Stimulated activated CD4-positive, alpha-beta T cell treated with anti-CD3 and anti-CD28 coated beads, Interleukin-1b, Interleukin-23, amount 100 ng/mL, for 48 hours (primary cell): Measurements from ENCODE around the gene AZI2.

Experiments used
- DNase-seq: peaks from one replicate; pipeline ENCODE4 v3.0.0-alpha.2; 2020

AZI2 gene, protein sequence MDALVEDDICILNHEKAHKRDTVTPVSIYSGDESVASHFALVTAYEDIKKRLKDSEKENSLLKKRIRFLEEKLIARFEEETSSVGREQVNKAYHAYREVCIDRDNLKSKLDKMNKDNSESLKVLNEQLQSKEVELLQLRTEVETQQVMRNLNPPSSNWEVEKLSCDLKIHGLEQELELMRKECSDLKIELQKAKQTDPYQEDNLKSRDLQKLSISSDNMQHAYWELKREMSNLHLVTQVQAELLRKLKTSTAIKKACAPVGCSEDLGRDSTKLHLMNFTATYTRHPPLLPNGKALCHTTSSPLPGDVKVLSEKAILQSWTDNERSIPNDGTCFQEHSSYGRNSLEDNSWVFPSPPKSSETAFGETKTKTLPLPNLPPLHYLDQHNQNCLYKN

DNA sequence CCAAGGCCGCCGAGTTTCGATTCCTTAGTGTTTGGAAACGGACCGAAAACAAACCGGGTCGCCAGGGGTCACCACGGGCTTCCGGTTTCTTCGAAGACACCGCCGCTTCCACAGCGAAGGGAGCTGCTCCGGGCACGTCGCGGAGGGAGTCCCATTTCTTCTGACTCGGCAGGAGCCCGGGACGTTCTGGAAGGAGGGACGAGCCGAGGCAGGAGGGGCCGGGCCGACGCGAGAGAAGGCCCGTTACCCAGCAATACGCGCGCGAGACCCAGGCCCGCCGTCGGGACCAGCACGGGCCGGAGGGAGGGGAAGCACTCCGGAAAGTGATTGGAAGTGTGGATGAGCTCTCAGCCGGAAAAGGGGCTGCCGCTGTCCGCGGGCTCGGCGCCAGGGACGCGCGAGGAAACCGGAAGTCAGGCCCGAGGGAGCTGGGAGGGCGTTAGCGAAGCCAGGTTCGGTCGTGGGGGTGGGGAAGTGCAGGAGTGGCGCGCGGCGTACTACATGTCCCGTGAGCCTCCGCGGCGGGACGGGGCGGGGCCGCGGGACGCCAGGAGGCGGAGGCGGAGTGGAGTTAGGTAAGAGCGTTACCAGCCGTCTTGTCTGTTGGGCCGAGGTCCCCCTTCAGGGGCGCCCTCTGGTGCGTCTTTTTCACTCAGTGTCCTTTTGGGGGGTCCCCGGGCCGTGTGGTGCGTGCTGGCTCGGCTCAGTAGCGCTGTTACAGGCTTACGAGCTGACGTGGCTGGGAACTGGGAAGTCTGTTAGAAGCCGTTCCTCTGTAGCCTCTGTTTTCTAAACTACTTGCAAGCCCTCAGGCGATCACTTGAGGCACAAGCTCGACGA is at the start of gene AZI2, which contains the start of gene ZCWPW2:
Gene AZI2 (minus strand): TSS at position 196 of the 840 bp plus-strand sequence. CDS start 8,207 bp downstream, outside the sequence.
Gene ZCWPW2 (plus strand): TSS at position 93 of the 840 bp plus-strand sequence. CDS start 64,348 bp downstream, outside the sequence.
- DNase-seq = peak; percentile 93

DNA sequence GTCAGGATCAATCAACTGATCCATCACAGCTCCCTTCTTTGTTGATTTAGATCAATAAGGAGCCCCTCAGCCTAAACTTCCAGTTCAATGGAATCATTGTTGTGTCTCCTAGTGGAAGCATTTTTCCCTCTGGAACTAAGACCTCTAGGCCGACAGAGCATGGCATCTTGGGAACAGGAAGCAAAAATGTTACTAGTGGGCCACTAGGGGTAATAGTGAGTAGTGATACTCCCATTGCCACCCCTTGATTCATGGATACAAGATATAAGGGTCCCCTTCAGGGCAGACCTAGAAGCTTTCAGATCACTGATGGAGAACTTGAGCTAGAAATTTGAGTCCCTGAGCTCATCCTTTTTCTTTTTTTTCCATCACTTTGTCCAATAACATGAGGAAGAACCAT is 40.4 kb upstream of the AZI2 start:
- no peak for DNase-seq

DNA sequence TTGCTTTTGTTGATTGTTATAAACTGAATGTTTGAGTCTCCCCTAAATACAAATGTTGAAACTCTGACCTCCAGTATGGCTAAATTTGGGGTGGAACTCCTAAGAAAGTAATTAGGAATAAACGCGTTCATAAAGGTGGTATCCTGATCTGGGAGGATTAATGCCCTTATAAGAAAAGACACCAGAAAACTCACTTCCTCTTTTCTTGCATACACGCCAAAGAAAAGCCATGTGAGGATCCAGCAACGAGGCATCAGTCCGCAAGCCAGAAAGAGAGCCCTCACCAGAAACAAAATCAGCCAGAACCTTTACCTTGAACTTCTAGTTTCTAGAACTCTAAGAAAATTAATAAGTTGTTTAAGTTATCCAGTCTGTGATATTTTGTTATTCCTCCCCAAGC is 37.4 kb upstream of the AZI2 start:
- no peak for DNase-seq

DNA sequence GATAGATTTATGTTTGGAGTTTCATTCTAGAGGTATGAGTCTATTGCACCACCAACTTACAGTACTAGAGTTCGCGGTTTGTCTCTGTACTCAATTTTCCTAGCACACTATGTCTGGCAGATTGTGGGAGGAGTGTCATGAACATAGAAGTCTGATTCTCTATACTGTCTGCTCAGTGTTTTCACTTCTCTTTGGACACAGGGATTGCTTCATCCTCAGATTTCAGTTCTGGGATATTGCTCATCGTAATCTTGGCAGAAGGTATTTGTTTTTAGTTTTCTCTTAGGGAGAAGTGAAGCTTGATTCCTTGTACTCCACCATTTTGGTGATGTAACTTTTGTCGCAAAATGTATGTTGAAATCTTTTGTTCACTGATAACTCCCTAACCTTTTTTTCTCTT is 27.8 kb upstream of the AZI2 start:
- DNase-seq = no peak

DNA sequence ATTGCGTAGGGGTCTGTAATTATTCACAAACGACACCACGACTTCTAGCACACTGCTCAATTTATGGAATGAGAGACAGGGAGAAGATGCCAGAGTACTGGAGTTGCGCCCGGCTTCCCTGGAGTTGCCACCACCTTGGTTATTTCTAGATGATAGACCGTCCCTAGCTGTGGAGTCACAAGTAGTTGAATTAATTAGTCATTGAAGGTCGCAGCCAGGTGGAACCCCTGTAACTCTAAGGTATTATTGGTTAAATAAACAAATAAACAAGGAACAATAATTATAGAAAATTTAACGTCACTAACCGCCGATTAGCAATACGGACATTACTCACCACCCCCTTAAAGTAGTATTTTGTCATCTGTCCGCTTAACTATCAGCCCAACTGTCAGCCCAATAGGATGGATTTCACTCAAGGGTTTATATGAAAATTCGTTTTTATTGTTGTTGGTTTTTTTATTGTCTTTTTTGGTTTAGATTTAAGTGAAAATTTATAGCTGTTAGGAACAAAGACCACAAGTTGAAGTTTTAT is 911 bp upstream of the AZI2 start:
- no peak for DNase-seq

DNA sequence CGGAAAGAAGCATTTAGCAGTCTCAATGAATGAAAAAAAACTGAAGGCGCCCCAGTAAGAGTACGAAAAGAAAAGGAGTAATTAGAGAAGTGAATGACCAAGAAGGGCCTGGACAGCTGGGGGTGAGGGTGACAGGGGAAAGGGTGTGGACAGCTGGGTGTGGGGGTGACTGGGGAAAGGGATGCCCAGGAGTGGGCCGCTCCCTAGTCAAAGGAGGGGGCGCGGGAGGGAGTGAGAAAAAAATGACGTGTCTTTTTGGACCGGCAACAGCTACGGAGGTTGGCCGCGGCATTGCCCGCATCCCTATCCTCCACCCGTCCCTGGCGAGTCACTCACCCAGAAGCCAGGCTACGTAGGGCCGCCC is 377 bp downstream of the AZI2 start:
- no peak for DNase-seq

DNA sequence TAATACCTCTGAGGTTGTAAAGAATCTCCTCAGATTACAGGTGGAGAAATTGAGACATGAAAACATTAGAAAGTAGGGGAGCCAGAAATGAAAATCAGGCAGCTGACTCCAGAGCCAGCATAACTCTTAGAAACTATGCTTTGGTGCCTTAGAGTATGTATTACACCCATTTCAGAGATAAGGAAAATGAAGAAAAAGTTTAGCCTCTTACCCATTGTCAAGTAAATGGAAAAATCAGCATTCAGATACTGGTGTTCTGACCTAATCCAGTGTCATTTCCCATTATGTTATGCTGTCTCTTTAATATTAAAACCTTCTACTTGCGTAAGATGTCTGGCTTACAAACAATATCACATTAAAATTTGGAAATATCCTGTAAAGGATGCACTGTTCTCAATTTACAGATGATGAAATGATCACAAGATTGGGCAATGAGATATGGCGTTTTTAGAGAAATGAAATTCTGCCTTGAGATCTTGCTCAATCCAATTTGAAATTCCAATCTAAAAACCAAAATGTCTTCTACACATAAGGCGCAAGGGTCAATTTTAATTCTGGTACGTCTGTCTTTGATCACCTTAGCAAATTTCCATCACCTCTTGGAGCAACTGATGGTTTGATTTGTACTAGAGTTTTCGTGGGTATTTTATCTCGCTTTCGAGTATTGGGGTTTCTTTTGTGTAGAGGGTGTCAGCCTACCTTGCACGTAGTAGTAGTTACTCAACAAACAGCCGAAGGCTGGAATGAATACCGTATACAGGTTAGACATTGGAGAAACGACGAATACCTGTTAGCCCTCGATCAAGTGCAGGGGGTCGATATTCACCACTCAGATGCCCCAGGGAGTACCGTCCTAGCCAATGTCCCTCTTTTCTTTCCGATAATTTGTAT is 1.0 kb downstream of the AZI2 start:
- no peak for DNase-seq

DNA sequence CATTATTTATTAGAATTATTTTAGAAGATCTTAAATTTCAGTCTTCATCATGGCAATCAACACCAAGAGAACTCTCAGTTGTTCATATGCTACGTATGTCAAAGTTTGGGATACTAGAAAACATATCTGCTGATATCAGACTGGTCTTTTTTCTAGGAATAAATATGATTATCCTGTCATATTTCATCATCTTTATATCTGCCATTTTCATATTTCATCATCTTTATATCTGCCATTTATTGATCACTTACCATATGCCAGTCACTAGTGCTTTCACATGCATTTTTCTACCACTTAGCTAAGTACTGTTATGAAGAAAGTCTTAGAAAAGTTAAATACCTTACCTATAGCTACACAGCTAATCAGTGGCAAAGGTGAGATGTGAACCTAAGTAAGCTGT is 2.9 kb downstream of the AZI2 start:
- DNase-seq = no peak

DNA sequence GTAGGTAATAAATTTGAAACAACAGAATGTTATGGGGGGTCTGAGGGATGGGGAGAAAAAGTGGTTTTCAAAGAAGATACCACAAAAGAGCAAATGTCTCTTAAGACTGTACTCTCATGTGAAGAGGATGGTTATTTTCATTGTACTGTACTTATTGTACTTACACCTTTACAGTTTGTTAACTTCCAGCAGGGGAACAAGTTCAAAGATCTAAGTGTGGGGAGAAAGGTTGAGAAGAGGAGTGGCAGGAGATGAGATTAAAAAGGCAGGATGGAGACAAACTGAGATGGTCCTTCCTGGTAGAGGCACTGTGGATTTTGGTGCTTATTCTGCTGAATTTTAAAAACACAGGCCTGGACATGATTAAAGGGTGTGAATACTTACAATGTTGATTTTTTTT is 5.5 kb downstream of the AZI2 start:
- no peak for DNase-seq

DNA sequence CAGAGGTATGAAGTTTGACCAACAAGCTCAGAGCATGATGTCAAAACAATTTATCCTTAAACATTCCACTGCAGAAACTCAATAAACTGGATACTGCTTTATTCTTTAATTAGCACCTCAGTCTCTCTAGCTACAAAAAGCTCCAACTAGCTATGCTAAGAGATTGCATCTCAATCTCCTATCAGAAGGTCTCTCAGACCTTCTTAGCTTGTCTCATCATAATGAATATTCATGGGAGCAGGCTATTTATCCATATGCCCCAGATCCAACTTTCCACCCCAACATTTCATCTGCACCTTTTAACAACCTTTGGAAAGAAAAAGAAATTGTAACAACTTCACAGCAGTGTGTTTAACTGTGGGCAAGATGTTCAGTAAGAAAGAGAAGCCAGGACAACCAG is 11.4 kb downstream of the AZI2 start:
- no peak for DNase-seq

DNA sequence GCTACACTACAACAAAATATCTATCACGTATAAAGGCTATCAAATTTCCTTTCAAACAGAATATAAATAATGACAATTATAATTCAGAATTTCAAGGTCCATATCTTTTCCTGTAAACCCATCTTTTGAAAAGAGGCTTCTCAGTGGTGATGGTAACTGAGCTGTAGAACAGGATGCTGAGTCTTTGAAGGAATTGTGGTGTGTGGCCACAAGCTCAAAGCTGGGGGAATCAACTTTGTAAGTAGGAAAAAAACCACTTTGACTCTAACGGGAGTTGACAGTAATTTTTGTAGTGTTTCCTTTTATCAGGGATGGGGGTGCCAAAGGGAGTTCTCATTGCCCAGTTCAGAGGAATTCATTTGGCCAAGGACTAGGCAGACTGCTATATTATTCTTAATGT is 13.4 kb downstream of the AZI2 start:
- DNase-seq = no peak

DNA sequence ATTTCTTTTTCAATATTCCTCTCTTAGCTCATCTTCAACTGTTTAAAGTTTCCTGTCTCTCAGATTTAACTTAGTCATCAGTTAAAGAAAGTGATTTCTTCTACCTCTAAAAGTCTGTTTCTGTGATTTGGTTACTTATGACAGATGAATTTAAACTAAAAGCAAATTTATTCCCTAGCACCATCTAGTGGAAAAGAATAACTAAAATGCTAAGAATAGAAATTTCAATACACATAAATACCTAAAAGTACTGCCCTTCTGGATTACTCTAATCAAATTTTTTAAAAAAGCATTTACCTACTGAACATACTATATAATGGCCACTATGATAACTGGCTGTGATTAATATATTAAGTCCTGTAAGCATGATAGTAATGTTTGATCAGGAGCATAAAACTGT is 14.1 kb downstream of the AZI2 start:
- DNase-seq = no peak

DNA sequence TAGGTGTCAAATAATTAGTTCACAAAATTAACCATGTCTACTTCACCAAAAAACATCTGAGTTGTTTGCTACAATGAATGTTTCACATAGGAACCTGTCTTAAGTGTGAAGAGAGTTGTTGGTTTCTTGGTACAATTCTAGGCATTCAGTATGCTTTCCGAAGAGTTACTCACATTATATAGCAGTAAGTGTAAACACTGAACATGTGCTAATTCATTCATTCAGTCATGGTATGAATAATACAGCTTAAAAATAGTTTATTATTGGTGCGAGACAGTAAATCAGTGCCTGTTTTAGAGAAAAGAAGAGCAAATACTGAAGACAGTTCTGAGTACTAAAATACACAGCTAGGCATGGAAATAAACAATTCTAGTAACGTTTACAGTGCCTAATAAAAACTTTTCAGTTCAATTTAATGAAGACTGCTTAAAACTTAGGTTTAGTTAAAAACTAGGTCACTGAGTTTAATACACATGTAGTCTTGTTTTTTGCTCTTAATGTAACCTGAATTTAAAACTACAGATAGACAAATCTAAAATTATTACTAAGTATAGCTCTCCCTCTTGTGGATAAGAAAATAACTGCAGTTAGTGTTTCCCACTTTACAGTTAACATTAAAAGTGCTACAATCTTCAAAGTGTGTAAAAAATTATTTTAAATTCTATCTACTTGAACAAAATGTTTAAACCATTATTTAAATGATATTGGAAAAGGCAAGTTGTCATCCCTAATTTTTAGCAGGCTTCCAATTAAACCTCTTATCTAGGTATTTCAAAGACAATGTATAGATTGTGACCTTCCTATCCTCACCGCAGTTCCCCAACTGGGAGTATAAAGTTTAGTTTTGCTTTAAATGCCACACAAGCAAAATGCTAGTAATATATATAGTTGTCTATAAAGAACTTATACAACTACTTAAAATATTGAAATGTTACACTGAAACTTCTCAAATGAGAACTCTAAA is 20.2 kb downstream of the AZI2 start:
- DNase-seq = no peak

DNA sequence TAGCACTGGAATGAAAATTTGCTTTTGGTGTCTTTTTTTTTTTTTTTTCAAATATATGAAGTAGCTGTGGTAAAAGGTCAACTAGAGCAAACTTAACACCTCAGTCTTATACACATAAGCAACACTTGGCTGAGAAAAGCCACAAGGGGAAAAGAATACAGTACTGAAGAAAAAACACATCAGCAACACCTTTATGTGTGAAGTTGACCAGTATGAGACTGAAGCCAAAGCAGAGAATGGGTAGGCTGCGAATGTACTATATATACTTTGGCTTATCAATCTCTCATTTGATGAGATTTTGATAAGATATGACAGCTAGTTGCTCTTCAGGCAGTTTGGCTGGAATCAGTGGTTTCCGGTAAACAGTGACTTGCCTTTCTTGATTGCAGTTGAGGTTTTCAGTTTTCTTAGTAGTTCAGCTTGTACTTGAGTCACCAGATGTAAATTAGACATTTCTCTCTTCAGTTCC is 22.1 kb downstream of the AZI2 start:
- DNase-seq = peak; percentile 28

DNA sequence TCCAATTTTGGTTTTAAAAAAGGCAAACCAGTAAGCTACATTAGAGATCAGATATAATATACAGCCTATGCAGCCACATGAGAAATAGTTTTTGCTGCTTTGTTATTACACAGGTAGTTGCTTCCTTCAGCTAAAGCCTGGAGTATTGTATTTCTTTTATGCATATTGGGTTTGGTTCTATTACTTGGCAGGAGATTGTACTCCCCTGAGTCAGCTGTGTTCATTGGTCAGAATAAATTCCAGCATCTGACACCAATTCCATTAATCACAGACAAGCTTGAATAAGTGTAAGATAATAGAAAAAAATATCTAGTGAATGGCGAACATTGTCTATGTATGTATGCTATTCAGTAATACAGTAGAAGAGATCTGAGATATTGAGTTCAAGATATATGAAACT is 26.2 kb downstream of the AZI2 start:
- no peak for DNase-seq

DNA sequence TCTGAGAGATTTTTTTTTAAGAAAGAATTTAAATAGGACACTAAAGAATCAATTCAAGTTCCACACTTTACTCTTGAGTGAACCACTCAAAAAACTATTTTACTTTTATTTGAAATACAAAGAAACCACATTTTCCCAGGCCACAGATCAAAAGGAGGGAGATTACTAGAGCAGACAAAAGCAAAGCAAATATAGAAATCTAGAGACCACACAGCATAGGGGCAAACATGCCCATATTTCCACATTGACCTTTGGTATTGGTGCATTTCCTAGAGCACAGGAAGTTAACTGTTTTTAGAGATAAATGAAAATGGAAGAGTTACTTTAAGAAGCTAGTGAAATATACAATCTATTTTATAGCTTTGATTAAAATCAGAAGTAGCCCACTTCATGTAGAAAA is 27.6 kb downstream of the AZI2 start:
- no peak for DNase-seq

DNA sequence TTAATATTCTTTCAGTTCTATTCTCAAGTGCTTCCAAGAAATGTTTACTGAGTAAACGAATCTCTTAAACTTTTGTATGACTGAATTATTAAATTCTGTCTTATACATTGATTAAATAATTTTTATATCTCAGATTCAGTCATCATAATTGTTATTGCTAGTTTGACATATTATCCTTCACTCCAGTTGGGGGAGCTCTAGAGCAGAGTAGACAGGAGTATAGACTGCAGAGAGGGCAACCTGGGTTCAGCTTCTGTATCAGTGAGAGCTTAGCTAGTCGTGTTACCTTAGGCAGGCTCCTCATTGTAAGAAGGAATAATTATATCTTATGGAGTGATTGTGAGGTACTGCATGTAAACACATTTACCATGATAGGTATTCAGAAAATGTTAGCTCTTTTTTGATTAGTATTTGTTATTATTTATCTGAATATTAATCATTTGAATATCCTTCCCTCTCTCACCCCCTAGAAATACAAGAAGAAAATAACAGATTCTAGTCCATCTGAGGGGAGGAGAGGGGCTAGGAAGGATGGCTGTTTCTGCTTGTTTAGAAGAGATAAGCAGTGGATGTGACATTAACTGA is 31.1 kb downstream of the AZI2 start:
- DNase-seq = peak; percentile 2

DNA sequence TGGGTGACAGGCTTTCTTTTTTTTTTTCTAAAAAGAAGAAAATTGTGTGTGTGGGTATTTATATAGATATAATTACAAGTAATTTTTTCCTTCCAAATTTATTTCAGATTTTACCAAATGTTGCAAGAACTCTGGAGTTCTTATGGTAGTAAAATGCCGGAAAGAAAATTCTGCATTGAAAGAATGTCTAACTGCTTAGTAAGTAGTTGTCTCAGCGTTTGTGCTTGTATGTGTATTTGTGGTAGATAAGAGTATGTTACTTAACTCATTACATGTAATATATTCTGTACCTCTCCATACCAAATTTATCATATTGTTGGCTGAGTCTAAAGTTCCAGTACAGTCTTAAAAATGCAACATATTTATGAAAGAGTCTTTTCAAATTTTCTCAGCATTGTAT is 32.4 kb downstream of the AZI2 start:
- no peak for DNase-seq

DNA sequence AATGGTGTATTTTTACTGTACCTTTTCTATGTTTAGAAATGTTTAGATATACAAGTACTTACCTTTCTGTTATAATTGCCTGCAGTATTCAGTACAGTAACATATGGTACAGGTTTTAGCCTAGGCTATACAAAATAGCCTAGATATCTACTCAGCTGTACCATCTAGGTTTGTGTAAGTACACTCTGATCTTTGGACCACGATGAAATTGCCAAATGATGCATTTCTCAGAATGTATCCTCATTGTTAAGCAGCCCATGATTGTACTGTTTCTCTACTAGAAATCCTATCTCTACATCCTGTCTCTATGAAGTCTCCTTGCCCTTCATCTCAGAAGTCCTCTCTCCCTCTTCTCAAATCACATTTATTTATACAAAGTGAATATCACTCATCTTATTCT is 32.9 kb downstream of the AZI2 start:
- no peak for DNase-seq

DNA sequence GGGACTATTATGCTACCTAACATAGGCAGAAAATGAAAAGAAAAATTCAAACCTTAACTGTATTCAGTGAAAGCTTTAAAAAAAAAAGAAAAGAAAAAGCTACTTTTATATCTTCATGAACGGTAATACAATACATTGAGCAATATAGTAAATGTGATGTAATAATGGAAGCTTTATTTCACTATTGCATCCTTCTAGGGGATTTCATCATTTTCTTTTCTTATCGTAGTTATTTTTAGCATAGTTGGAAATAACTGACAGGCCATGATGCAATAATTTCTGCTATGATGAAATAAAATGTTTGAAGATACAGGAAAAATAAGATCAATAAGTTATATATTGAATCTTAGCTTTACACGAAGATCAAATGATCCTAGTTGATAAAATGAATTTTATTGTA is 40.4 kb downstream of the AZI2 start:
- DNase-seq = no peak

DNA sequence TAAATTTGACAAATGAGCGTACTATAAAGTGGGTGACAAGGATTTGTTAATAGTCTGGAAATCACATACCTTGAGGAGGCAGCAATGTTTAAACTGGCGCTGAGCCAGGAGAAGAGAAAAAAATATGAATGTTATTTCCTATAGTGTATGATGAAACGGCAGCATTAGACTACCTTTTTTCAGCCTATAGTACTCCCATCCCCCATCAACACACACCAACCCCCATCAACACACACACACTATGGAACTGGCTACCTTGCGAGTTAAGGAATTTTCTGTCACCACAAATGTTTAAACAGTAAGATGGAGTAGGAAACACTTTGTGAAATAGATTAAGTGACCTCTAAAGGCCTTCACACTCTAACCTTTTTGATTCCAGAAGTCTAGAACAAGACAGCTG is 46.9 kb downstream of the AZI2 start:
- DNase-seq = no peak
